Suprapubic skin (tissue), 4 donors: ENCODE data around the gene VILL. TPM values are rescaled to one million over a fixed set of nuclear protein-coding genes. Genes with fewer than 3 reads are reported as not detected.
"Not testable (repeated sequence)": the region's sequence is repeated elsewhere in the genome, so short reads cannot be mapped to it uniquely, and the experiment has no call there.

Experiments
- DNase-seq, 2 donors: peaks; one replicate each; pipeline ENCODE4 v3.0.0-alpha.2; 2019; ENCODE audit warnings: low spot score in 2 of 2
- H3K27ac ChIP-seq: fragments of 200-600 bp; sonication (generic); one replicate; pipeline ENCODE4 v1.5.1; 2019
- H3K27me3 ChIP-seq: fragments of 200-600 bp; sonication (generic); one replicate; pipeline ENCODE4 v1.5.1; 2019
- H3K36me3 ChIP-seq: fragments of 200-600 bp; sonication (generic); one replicate; pipeline ENCODE4 v1.5.1; 2019
- H3K4me1 ChIP-seq: fragments of 200-600 bp; sonication (generic); one replicate; pipeline ENCODE4 v1.5.1; 2019
- H3K4me3 ChIP-seq: fragments of 200-600 bp; sonication (generic); one replicate; pipeline ENCODE4 v1.5.1; 2019; ENCODE audit warnings: mild to moderate bottlenecking
- H3K9me3 ChIP-seq: fragments of 200-600 bp; sonication (generic); one replicate; pipeline ENCODE4 v1.5.1; 2019
- EP300 ChIP-seq: sonication (generic); formaldehyde crosslinking; IDR thresholded peaks from one replicate; pipeline ENCODE4 v1.6.1; 2017; ENCODE audit warnings: antibody characterized with exemption
- POLR2A ChIP-seq, 2 donors: fragments of 450-650 bp; IDR thresholded peaks; one replicate each; pipeline ENCODE4 v1.6.1; 2017; ENCODE audit warnings: antibody characterized with exemption in 2 of 2, mild to moderate bottlenecking in 2 of 2, moderate library complexity in 2 of 2
- POLR2AphosphoS5 ChIP-seq, 3 donors: sonication (generic); formaldehyde crosslinking; IDR thresholded peaks; one replicate each; pipeline ENCODE4 v1.6.1; 2017; ENCODE audit warnings: antibody characterized with exemption in 3 of 3
- WGBS: methylation state at CpG from one replicate; pipeline ENCODE4 v1.1.5; 2018; 5-methylcytosine and 5-hydroxymethylcytosine counted together
- total RNA-seq, 4 donors: library from RNA; depleted of rRNA; stranded (reverse); fragments of >200 nt; gene quantifications; one replicate each; pipeline ENCODE4 v1.1.0, GENCODE V29; 2016
- TF ChIP-seq, protein P1 (sequence below), 2 donors: fragments of 200-600 bp in 1 of 2; fragments of 450-650 bp in 1 of 2; sonication (generic) in 1 of 2; IDR thresholded peaks; one replicate each; pipeline ENCODE4 v1.5.1; 2016 to 2019; ENCODE audit warnings: antibody characterized with exemption in 2 of 2, mild to moderate bottlenecking in 1 of 2, moderate library complexity in 1 of 2

The VILL gene
- total RNA-seq, 4 donors from 2014 or later, result 13.2 to 16.7 (median 15.0) TPM

- WGBS, result 89% methylated on average over 7 of the region's 7 CpGs
- DNase-seq, result no peak
- Histone ChIP-seq H3K27me3 (no peaks in the 10 kb centered on the region), H3K4me3 (no peak overlapping the region), H3K9me3 (no peaks in the 10 kb centered on the region), H3K4me1 (peaks cover 26% of the 10 kb centered on the region), H3K27ac (no peak overlapping the region), H3K36me3 (peaks cover 33% of the 10 kb centered on the region)
- TF ChIP-seq, protein P1, sequence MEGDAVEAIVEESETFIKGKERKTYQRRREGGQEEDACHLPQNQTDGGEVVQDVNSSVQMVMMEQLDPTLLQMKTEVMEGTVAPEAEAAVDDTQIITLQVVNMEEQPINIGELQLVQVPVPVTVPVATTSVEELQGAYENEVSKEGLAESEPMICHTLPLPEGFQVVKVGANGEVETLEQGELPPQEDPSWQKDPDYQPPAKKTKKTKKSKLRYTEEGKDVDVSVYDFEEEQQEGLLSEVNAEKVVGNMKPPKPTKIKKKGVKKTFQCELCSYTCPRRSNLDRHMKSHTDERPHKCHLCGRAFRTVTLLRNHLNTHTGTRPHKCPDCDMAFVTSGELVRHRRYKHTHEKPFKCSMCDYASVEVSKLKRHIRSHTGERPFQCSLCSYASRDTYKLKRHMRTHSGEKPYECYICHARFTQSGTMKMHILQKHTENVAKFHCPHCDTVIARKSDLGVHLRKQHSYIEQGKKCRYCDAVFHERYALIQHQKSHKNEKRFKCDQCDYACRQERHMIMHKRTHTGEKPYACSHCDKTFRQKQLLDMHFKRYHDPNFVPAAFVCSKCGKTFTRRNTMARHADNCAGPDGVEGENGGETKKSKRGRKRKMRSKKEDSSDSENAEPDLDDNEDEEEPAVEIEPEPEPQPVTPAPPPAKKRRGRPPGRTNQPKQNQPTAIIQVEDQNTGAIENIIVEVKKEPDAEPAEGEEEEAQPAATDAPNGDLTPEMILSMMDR (IDR thresholded peaks at IDR 0.05), result no peak
- TF ChIP-seq POLR2A (IDR thresholded peaks at IDR 0.05) (no peak), EP300 (no peak), POLR2AphosphoS5 (IDR thresholded peaks at IDR 0.05) (no peak)
Measured at GRCh38 chr3:37984596-37984995, 6.0 kb upstream of the VILL start.

DNA sequence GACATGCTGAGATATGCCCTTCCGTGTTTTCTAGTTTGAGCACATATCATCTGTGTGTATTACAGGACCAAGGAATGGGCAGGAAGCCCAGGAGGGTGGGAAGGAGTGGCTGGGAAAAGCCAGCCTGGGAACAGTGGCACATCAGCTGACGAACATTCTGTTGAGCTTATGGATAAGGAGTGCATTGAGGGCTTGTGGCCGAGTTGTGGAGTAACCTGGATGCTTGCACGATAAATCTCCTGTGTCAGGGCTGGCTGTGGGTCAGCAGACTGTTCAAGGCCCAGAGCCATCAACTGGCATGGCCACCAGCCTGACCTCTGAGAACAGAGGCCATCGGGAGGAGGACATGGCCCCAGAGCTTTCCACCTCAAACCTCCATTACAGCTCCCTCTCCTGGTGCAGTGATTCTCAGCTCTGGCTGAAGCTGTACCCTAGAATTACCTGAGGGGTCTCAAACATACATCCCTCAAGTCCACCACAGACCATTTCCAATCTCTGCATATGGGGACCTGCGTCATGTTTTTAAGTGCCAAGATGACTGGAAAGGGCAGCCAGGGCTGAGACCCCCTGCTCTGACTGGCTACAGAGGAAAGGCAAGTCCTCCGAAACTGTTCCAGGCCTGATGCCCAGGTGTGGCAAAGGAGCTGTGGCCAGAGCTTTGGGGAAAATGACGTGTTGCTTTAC lies 4.8 kb upstream of the VILL start:
- WGBS, result 49% methylated on average over 8 of the region's 8 CpGs
- TF ChIP-seq POLR2A (IDR thresholded peaks at IDR 0.05) (no peak), POLR2AphosphoS5 (IDR thresholded peaks at IDR 0.05) (no peak), EP300 (no peak)
- TF ChIP-seq, protein P1 (IDR thresholded peaks at IDR 0.05), result no peak
- Histone ChIP-seq H3K27me3 (no peaks in the 10 kb centered on the region), H3K4me1 (peaks cover 26% of the 10 kb centered on the region), H3K4me3 (no peak overlapping the region), H3K36me3 (peaks cover 22% of the 10 kb centered on the region), H3K27ac (peak overlapping the region; percentile 16), H3K9me3 (no peaks in the 10 kb centered on the region)
- peak in 1 of 2 donors; percentile 72 for DNase-seq

GRCh38 chr3:37986479-37987314 lies 3.9 kb upstream of the VILL start:
- Histone ChIP-seq H3K27me3 (no peaks in the 10 kb centered on the region), H3K4me3 (no peak overlapping the region), H3K36me3 (peaks cover 17% of the 10 kb centered on the region), H3K9me3 (no peaks in the 10 kb centered on the region), H3K4me1 (peaks cover 26% of the 10 kb centered on the region), H3K27ac (no peak overlapping the region)
- TF ChIP-seq, protein P1 (IDR thresholded peaks at IDR 0.05), result no peak
- TF ChIP-seq POLR2A (IDR thresholded peaks at IDR 0.05) (no peak), POLR2AphosphoS5 (IDR thresholded peaks at IDR 0.05) (no peak), EP300 (no peak)
- 78% methylated on average over 8 of the region's 12 CpGs for WGBS
- DNase-seq, result peak; percentile 59 to 76

- WGBS, result no CpG with 5 or more reads among the region's 2 CpGs
- Histone ChIP-seq H3K27me3 (no peaks in the 10 kb centered on the region), H3K27ac (no peak overlapping the region), H3K4me3 (no peak overlapping the region), H3K9me3 (no peaks in the 10 kb centered on the region), H3K36me3 (peaks cover 17% of the 10 kb centered on the region), H3K4me1 (peaks cover 26% of the 10 kb centered on the region)
- no peak for TF ChIP-seq POLR2AphosphoS5 (IDR thresholded peaks at IDR 0.05)
- TF ChIP-seq, protein P1 (IDR thresholded peaks at IDR 0.05), result no peak
- no peak for TF ChIP-seq EP300
- TF ChIP-seq POLR2A (IDR thresholded peaks at IDR 0.05), result no peak
- peak; percentile 55 to 70 for DNase-seq
Measured at GRCh38 chr3:37987315-37987697, 3.3 kb upstream of the VILL start.

- DNase-seq, result peak in 1 of 2 donors; percentile 56
- no peaks in the 10 kb centered on the region for H3K27me3 ChIP-seq
- H3K4me3 ChIP-seq, result no peak overlapping the region
- H3K36me3 ChIP-seq, result peaks cover 14% of the 10 kb centered on the region
- H3K9me3 ChIP-seq, result no peaks in the 10 kb centered on the region
- peaks cover 30% of the 10 kb centered on the region for H3K4me1 ChIP-seq
- no peak for TF ChIP-seq EP300
- no peak for TF ChIP-seq POLR2A (IDR thresholded peaks at IDR 0.05)
- TF ChIP-seq, protein P1 (IDR thresholded peaks at IDR 0.05), result no peak
- no peak for TF ChIP-seq POLR2AphosphoS5 (IDR thresholded peaks at IDR 0.05)
- WGBS, result 75% methylated on average over 7 of the region's 7 CpGs
- H3K27ac ChIP-seq, result no peak overlapping the region
Measured at GRCh38 chr3:37987751-37988179, 2.8 kb upstream of the VILL start.

DNA sequence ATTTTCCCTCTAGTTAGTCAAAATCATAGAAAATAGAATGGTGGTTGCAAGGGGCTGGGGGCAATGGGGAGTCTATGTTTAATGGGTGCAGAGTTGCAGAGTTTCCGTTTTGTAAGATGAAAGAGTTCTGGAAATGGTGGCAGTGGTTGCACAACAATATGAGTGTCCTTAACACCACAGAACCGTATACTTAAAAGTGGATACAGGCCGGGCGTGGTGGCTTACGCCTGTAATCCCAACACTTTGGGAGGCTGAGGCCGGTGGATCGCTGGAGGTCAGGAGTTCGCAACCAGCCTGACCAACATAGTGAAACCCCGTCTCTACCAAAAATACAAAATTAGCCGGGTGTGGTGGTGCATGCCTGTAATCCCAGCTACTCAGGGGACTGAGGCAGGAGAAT lies 2.2 kb upstream of the VILL start:
- DNase-seq, result peak in 1 of 2 donors; percentile 40
- not testable (repeated sequence) for H3K27ac ChIP-seq

More for the DNA sequence above, 2.2 kb upstream of the VILL start:
- not testable (repeated sequence) for H3K4me3 ChIP-seq, H3K9me3 ChIP-seq, H3K27me3 ChIP-seq
- 86% methylated on average over 10 of the region's 10 CpGs for WGBS
- peaks cover 35% of the 10 kb centered on the region for H3K4me1 ChIP-seq
- peaks cover 11% of the 10 kb centered on the region for H3K36me3 ChIP-seq
